Nephron progenitor cell (in vitro differentiated cells): ENCODE measurements around the gene PAFAH2.
A peak's percentile ranks its signal among the peaks of the same experiment; 100 is the strongest.

ENCODE experiments used
- DNase-seq: peaks from one replicate; pipeline ENCODE4 v3.0.0; 2021
- H3K27ac Mint-ChIP-seq: 2 replicates; pipeline ENCODE4 v1.8.0; 2021; ENCODE audit warnings: mild to moderate bottlenecking, moderate library complexity, mixed read lengths
- H3K27me3 Mint-ChIP-seq: 2 replicates; pipeline ENCODE4 v1.8.0; 2021; ENCODE audit warnings: mild to moderate bottlenecking, low read depth, mixed read lengths; ENCODE audit not compliant: poor library complexity
- H3K36me3 Mint-ChIP-seq: 2 replicates; pipeline ENCODE4 v1.8.0; 2021; ENCODE audit warnings: low read depth, mixed read lengths
- H3K4me1 Mint-ChIP-seq: 2 replicates; pipeline ENCODE4 v1.8.0; 2021; ENCODE audit warnings: mixed read lengths
- H3K4me3 Mint-ChIP-seq: 2 replicates; pipeline ENCODE4 v1.8.0; 2021; ENCODE audit warnings: mild to moderate bottlenecking, moderate library complexity, mixed read lengths
- H3K9me3 Mint-ChIP-seq: 2 replicates; pipeline ENCODE4 v1.8.0; 2021; ENCODE audit warnings: mild to moderate bottlenecking, moderate library complexity, mixed read lengths
- TF ChIP-seq, protein P1 (sequence below): fragments of 200-600 bp; sonication (generic); IDR thresholded peaks from 2 replicates; pipeline ENCODE4 v1.5.0; 2021; ENCODE audit warnings: antibody characterized with exemption

PAFAH2 gene

DNA sequence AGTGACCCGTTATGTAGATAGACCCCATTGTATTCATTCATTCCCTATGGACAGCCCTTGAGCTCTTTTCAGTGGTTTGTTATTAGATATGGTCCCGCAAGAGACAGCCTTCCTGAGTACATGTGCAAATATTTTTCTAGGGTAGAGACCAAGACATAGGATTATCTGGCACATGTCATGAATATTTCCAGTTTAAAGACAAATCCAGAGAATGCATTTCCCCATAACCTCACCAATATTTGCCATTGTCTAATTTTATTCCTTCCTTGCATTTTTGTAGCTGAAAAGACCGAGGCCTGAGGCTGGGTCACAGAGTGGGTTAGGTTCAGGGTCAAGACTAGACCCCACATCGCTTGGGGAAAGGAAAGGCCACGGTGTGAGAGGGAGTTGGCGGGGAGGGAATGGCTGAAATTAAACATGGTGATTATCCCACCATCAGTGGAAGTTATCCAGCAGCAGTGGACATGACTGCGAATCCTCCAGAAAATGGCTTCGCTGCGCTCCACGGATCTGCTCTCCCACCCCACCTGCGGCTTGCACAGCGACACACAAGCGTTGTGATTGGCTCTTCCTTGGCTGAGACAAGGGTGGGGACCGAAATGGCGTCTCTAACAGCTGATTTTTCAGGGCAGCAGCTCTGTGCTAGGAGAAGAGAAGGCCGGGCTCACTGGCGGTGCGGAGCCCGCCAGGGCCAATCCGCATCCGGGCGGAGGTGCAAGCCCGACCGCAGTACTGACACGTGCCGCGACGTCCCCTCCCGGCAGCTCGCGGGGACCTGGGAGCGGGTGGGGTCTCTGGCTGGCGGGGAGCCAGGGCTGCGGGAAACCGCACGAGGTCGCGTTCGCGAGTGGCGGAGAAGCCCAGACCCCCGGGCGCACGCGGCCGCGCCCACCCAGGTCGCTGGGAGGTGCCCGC is 75.5 kb downstream of the PAFAH2 start:
- peaks cover 47% of the 10 kb centered on the region for H3K4me1 Mint-ChIP-seq
- peaks cover 23% of the 10 kb centered on the region for H3K27me3 Mint-ChIP-seq
- TF ChIP-seq, protein P1, sequence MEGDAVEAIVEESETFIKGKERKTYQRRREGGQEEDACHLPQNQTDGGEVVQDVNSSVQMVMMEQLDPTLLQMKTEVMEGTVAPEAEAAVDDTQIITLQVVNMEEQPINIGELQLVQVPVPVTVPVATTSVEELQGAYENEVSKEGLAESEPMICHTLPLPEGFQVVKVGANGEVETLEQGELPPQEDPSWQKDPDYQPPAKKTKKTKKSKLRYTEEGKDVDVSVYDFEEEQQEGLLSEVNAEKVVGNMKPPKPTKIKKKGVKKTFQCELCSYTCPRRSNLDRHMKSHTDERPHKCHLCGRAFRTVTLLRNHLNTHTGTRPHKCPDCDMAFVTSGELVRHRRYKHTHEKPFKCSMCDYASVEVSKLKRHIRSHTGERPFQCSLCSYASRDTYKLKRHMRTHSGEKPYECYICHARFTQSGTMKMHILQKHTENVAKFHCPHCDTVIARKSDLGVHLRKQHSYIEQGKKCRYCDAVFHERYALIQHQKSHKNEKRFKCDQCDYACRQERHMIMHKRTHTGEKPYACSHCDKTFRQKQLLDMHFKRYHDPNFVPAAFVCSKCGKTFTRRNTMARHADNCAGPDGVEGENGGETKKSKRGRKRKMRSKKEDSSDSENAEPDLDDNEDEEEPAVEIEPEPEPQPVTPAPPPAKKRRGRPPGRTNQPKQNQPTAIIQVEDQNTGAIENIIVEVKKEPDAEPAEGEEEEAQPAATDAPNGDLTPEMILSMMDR: no peak
- no peaks in the 10 kb centered on the region for H3K9me3 Mint-ChIP-seq
- no peaks in the 10 kb centered on the region for H3K36me3 Mint-ChIP-seq
- H3K4me3 Mint-ChIP-seq: peak overlapping the region; percentile 85
- no peak for DNase-seq
- H3K27ac Mint-ChIP-seq: no peak overlapping the region

DNA sequence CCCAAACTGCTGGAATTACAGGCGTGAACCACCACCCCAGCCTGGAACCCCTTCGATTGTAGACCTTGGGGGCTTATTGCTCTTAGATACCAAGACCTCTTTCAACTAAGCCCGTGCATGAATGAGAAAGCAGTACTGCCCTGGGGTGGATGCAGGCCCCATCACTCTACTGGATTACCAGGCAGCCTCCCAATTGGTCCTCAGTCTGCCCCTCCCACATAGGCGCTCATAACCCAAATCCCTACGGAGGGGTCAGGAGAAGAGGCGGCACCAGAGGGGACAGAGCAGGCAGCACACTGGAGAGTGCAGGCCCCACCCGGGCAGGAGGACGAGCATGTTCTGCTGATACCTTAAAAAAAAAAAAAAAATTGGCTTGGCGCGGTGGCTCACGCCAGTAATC is 79.2 kb downstream of the PAFAH2 start:
- no peak overlapping the region for H3K27ac Mint-ChIP-seq

DNA sequence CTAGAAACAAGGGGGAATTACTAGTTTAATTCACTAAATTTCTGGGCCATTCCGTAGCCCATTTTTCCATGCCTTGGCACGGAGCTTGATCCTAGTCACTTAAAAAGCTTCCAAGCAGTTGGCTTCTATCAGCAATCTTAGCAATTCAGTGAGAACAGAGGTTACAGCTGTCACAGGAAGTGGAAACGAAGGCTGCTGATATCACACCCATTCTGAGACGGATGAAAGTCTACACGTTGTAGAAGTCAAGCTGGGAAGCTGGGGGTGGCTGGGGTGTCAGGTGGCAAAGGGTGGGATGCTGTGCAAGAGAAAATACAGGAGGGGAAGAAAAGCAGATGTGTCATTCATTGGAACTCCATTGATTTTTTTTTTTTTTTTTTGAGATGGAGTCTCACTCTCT is 79.9 kb downstream of the PAFAH2 start:
- Mint-ChIP-seq H3K4me1 (peaks cover 34% of the 10 kb centered on the region), H3K27ac (no peak overlapping the region)

More for the DNA sequence above, 79.2 kb downstream of the PAFAH2 start:
- Mint-ChIP-seq H3K36me3 (no peaks in the 10 kb centered on the region), H3K4me1 (peaks cover 40% of the 10 kb centered on the region), H3K4me3 (no peak overlapping the region), H3K27me3 (peaks cover 13% of the 10 kb centered on the region), H3K9me3 (no peaks in the 10 kb centered on the region)
- no peak for DNase-seq
- TF ChIP-seq, protein P1: no peak

DNA sequence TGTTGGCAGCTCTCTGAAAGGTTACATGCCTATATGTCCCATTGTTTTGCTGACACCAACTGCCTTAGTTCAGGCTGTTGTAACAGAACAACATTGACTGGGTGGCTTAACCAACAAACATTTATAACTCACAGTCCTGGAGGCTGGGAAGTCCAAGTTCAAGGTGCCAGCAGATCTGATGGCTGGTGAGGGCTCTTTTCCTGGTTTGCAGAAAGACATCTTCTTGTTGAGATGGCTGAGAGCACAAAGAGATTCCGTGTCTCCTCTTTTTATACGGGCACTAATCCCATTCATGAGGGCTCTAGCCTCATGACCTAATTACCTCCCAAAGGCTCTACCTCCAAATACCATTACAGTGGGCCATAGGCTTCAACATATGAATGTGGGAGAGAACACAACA is 81.4 kb downstream of the PAFAH2 start:
- Mint-ChIP-seq H3K36me3 (no peaks in the 10 kb centered on the region), H3K27ac (no peak overlapping the region), H3K4me3 (no peak overlapping the region), H3K4me1 (peaks cover 25% of the 10 kb centered on the region), H3K9me3 (no peaks in the 10 kb centered on the region), H3K27me3 (peaks cover 1% of the 10 kb centered on the region)
- TF ChIP-seq, protein P1: no peak
- DNase-seq: no peak

More for the DNA sequence above, 79.9 kb downstream of the PAFAH2 start:
- no peaks in the 10 kb centered on the region for H3K36me3 Mint-ChIP-seq
- DNase-seq: no peak
- TF ChIP-seq, protein P1: no peak
- peaks cover 10% of the 10 kb centered on the region for H3K27me3 Mint-ChIP-seq
- H3K4me3 Mint-ChIP-seq: no peak overlapping the region
- H3K9me3 Mint-ChIP-seq: no peaks in the 10 kb centered on the region

DNA sequence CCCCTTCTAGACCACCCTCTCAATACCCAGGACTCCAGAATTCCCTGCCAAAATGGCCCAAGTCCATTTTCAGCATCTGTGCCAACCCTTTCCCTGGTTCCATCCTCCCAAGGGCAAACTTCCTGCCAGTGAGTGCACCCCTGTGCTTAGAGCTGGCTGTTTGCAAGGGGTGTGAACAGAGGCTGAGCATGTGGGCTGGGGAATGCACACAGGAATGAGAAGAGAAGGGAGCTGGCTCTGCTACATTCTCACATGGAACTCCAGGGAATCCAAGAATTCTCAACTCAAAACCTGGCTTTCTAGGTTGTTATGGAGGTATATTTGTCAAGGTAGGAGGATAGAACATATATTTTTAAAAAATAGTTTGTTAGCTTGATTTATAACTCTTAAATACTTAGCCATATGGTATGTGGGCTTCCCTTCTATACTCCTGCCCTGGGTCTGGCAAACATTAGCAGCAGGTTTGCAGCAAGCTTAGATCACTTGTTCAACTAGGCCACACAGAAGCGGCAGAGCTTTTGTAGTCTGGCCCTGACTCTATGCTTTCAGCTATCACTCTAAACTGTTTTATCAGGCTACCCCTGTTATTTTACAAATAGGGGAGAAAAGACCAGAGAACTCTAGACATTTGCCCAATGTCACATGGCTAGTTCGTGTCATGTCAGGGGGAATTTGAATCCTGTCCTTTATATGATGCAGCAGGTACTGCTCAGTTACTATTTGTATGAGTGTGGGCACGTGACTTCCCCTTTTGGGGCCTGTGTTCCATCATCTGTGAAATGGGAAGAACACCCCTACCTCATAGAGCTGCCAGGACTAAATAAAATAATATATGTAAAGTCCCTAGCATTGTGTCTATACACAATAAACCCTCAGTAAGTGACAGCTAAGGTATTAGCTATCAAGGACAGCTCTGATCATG is 83.5 kb downstream of the PAFAH2 start:
- H3K27ac Mint-ChIP-seq: no peak overlapping the region
- peaks cover 22% of the 10 kb centered on the region for H3K4me1 Mint-ChIP-seq
- DNase-seq: no peak
- H3K27me3 Mint-ChIP-seq: no peaks in the 10 kb centered on the region
- no peaks in the 10 kb centered on the region for H3K36me3 Mint-ChIP-seq
- no peak overlapping the region for H3K4me3 Mint-ChIP-seq
- TF ChIP-seq, protein P1: no peak
- no peaks in the 10 kb centered on the region for H3K9me3 Mint-ChIP-seq
